Measurements from ENCODE around the gene SIK2. TPM values are rescaled to one million over a fixed set of nuclear protein-coding genes. Genes with fewer than 3 reads are reported as not detected.

The SIK2 gene
- polyA plus RNA-seq, 1 experiment, result 23.4 TPM

DNA sequence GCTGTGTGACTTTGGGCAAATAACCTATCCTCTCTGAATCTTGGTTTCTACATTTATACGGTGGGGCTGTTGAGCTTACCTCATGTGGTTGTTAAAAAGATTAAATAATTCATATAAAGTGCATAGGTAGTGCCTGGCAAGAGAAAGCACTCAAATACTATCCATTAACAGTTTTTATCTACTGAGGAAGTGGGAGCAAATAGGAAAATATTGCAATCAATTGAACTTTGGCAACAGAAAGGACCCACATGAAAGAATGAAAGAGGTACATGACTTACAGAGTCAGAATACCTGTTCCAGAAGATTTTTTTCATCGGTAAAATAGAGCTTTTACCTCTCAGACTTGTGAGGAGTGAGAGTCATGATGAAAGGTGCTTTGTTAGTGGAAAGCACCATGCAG lies 170.3 kb downstream of the SIK2 start:
- ChIA-PET CTCF (interaction anchor here (1.0 to 2.1 kb wide), 4 partner anchors 9 to 171 kb away, joined by 3 to 10 read pairs (median 3); no protein-coding TSS in a partner anchor), POLR2A (no interaction called here)
- DNase-seq (ENCODE audit: low read depth, low spot score), result no peak
- Histone ChIP-seq H3K27ac (ENCODE audit: low read depth, low read length) (no peak overlapping the region), H3K27me3 (ENCODE audit: control insufficient read depth, insufficient read depth, low read length) (no peaks in the 10 kb centered on the region), H3K4me3 (ENCODE audit: low read depth, low read length) (no peak overlapping the region), H3K9me3 (ENCODE audit: control insufficient read depth, insufficient read depth, low read length) (no peaks in the 10 kb centered on the region)
- TF ChIP-seq, protein P1, sequence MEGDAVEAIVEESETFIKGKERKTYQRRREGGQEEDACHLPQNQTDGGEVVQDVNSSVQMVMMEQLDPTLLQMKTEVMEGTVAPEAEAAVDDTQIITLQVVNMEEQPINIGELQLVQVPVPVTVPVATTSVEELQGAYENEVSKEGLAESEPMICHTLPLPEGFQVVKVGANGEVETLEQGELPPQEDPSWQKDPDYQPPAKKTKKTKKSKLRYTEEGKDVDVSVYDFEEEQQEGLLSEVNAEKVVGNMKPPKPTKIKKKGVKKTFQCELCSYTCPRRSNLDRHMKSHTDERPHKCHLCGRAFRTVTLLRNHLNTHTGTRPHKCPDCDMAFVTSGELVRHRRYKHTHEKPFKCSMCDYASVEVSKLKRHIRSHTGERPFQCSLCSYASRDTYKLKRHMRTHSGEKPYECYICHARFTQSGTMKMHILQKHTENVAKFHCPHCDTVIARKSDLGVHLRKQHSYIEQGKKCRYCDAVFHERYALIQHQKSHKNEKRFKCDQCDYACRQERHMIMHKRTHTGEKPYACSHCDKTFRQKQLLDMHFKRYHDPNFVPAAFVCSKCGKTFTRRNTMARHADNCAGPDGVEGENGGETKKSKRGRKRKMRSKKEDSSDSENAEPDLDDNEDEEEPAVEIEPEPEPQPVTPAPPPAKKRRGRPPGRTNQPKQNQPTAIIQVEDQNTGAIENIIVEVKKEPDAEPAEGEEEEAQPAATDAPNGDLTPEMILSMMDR (IDR thresholded peaks at IDR 0.05; ENCODE audit: low read depth, low read length), result no peak

DNA sequence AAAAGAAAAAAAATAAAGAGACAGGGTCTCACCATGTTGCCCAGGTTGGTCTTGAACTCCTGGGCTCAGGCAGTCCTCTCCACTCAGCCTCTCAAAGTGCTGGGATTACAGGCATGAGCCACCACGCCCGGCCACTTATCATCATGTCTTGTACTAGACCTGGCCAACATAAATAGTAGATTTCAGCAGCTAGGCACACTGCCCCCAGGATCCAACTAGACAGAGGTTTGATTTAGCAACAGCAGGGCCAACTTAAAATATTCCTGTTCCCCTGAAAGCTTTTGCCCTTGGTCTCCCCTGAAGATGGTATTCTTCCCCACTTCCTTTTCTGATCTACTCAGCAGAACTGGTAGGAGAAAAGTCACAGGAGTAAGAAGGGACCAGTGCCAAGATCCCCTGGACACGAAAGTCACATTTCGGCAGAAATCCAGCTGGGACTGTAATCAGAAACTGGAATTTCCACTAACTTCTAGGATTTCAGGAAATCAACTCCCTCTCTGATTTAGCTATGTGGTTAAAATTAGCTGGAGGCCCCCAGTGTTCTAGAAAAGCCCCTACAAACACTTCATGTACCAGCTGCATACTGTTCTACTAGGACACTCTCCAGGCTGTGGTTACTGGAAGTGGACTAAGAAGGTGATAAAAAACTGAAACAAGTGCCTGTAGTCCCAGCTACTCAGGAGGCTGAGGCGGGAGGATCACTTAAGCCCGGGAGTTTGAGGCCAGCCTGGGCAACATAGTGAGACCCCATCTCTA lies 172.9 kb downstream of the SIK2 start:
- ChIA-PET POLR2A (no interaction called here), CTCF (interaction anchor here (0.6 to 5.6 kb wide), 10 partner anchors 11 to 298 kb away, joined by 3 to 65 read pairs (median 16); partner anchors contain the start of genes PPP2R1B and SIK2)
- Histone ChIP-seq H3K9me3 (ENCODE audit: control insufficient read depth, insufficient read depth, low read length) (no peaks in the 10 kb centered on the region), H3K27ac (ENCODE audit: low read depth, low read length) (no peak overlapping the region), H3K27me3 (ENCODE audit: control insufficient read depth, insufficient read depth, low read length) (no peaks in the 10 kb centered on the region), H3K4me3 (ENCODE audit: low read depth, low read length) (no peak overlapping the region)
- TF ChIP-seq, protein P1 (IDR thresholded peaks at IDR 0.05; ENCODE audit: low read depth, low read length), result no peak
- no peak for DNase-seq (ENCODE audit: low read depth, low spot score)

DNA sequence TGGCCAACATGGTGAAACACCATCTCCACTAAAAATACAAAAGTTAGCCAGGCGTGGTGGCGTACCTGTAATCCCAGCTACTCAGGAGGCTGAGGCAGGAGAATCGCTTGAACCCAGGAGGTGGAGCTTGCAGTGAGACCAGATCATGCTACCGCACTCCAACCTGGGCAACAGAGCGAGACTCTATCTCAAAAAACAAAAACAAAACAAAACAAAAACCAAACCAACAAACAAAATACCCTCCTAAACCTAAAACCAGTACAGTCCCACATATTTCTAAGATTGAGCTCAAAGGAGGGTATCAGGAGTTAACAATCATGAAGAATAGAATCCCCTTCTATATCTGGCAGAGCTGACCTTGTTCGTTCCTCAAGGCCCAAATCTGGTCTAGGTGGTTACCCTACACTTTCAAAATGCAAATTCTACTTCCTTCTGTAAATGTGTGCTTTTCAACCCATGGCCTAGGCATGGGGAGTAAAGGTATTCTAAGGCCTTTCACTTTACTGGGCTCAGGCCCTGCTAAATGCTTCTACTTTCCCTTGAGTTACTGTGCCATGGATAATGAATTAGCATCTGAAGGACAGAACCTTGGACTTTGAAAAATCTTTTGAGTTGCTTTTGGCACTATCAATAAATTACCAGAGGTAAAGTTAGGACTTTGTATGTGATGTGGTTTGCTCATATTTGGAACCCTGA lies 174.3 kb downstream of the SIK2 start:
- POLR2A ChIA-PET, result no interaction called here
- TF ChIP-seq, protein P1 (IDR thresholded peaks at IDR 0.05; ENCODE audit: low read depth, low read length), result no peak
- Histone ChIP-seq H3K27me3 (ENCODE audit: control insufficient read depth, insufficient read depth, low read length) (no peaks in the 10 kb centered on the region), H3K4me3 (ENCODE audit: low read depth, low read length) (no peak overlapping the region), H3K9me3 (ENCODE audit: control insufficient read depth, insufficient read depth, low read length) (no peaks in the 10 kb centered on the region), H3K27ac (ENCODE audit: low read depth, low read length) (no peak overlapping the region)
- CTCF ChIA-PET, result interaction anchor here (0.6 to 5.6 kb wide), 40 partner anchors 8 to 486 kb away, joined by 3 to 65 read pairs (median 5); partner anchors contain the start of genes PPP2R1B and SIK2
- no peak for DNase-seq (ENCODE audit: low read depth, low spot score)

DNA sequence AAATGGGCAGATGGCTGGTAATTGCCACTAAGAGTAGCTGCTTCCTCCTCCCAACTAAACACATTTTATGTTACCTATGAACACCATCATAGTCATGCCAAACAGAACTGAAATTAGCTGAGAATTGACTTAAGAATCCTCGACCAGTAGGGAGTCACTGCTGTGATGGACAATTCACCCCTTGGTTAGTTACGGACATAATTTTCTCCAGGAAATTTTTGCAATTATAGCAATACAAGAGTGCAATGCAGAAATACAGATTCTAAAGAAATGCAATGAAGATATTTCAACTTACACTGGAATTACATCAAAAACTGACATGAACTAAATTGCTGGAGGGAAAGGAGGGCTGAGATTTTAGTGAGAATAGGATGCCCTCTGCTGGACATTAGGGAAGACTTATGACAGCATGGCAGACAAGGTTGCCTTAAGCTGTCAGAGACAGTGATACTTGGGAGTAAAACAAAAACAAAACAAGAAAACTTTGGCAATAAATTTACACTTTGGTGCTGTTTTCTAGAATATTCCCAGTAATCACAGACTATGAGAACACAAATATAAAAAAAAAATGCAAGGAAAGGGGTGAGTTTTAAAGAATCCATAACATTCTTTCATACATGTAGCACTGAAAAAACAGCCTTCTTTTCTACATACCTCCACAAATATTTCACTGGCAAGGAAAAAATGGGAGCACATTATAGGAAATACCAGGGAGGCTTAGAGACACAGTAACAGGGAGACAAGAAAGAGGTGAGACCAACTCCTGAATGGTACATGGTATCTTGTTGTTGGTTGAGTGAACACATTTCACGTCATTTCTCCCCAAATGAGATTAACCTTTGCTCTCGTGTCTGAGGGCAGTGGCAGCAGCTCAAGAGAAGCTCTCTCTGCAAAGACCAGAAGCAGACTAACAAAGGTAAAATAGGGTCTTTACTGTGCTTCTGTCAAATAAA lies 175.1 kb downstream of the SIK2 start:
- H3K27me3 ChIP-seq (ENCODE audit: control insufficient read depth, insufficient read depth, low read length), result no peaks in the 10 kb centered on the region
- H3K27ac ChIP-seq (ENCODE audit: low read depth, low read length), result no peak overlapping the region
- TF ChIP-seq, protein P1 (IDR thresholded peaks at IDR 0.05; ENCODE audit: low read depth, low read length), result peak; percentile 79
- POLR2A ChIA-PET, result no interaction called here
- H3K4me3 ChIP-seq (ENCODE audit: low read depth, low read length), result no peak overlapping the region
- CTCF ChIA-PET, result interaction anchor here (0.6 to 5.6 kb wide), 53 partner anchors 9 to 1113 kb away, joined by 3 to 65 read pairs (median 5); partner anchors contain the start of genes ALG9, PPP2R1B and SIK2
- H3K9me3 ChIP-seq (ENCODE audit: control insufficient read depth, insufficient read depth, low read length), result no peaks in the 10 kb centered on the region
- peak; percentile 63 for DNase-seq (ENCODE audit: low read depth, low spot score)
